GM21381 (cell line): ENCODE results near the gene ZNF398.
"Not testable (repeated sequence)": the region's sequence is repeated elsewhere in the genome, so short reads cannot be mapped to it uniquely, and the experiment has no call there.

Source experiments
- ATAC-seq: cut with Tn5 transposase; IDR thresholded peaks from one replicate; pipeline ENCODE4 v1.9.1; 2021; ENCODE audit warnings: mild to moderate bottlenecking, moderate library complexity; ENCODE audit not compliant: unreplicated experiment

ZNF398 gene, protein sequence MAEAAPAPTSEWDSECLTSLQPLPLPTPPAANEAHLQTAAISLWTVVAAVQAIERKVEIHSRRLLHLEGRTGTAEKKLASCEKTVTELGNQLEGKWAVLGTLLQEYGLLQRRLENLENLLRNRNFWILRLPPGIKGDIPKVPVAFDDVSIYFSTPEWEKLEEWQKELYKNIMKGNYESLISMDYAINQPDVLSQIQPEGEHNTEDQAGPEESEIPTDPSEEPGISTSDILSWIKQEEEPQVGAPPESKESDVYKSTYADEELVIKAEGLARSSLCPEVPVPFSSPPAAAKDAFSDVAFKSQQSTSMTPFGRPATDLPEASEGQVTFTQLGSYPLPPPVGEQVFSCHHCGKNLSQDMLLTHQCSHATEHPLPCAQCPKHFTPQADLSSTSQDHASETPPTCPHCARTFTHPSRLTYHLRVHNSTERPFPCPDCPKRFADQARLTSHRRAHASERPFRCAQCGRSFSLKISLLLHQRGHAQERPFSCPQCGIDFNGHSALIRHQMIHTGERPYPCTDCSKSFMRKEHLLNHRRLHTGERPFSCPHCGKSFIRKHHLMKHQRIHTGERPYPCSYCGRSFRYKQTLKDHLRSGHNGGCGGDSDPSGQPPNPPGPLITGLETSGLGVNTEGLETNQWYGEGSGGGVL

DNA sequence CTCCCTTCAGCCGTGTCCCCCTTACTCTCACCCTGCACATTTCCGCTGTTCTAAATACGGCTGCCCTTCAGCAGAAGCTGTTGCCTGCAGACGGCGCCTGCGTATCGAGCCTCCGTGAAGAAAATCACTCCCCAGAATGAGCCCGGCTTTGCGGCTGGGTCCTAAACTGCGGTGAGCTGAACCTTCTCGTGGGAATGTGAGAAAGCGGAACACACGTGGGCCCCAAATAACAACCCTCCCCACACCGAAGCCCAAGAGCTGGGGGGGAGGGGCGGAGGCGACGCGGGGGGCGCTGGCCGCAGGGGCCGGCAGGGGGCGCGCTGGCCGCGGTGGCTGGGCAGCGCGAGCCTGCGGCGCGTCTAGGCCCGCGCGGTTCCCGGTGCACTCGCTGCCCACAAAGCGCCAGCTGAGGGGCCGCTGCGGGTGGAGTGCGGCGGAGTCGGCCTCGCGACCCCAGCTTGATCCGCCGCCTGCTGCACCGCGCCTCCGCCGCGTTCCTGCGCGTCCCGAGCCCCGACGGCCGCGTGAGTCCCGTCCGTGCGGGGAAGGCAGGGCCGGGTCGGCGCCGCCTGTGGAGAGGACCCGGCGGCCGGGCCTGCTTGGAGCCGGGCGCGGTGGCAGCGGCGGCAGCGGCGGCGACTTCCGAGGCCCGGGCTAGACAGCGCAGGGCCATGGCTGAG is at the start of gene ZNF398:
Gene ZNF398 (plus strand): TSS at position 382 of the 680 bp plus-strand sequence. CDS start 290 bp downstream, at position 672.
- ATAC-seq = peak; percentile 75

DNA sequence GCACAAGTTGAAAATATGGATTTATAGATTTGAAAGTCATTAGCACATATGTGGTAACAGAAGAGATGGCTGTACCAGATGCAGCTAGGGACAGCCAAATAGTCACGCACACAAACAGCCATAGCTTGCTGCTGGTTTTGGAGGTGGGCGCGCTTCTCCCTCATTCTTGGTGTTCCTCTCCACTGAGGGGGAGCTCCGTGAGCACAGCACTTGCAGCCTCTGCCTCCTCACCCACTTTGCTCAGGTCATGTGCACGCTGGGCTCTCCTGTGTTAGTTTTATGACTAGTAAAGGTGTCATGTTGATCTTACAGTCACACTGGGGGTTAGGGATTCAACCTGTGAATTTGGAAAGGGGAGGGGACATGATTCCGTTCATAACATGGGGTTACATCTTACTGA is 48.2 kb upstream of the ZNF398 start:
- ATAC-seq = no peak

DNA sequence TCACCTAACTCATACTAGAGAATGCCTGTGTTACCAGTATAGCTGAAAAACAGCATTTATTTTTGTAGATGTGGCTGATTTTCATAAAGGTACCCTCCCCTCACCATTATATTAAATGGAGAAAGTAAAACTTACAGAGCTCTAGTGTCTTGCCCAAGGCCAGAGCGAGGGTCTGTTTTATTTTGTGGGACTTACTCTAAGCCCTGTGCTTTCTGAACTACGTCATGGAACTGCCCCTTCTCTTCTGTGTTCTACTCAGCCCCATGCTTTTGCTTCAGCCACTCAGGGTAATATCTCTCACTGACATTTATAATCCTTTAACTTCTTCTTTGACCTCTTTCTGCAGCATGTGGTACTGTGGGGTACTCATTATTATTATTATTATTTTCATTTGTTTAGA is 46.4 kb upstream of the ZNF398 start:
- ATAC-seq = no peak

DNA sequence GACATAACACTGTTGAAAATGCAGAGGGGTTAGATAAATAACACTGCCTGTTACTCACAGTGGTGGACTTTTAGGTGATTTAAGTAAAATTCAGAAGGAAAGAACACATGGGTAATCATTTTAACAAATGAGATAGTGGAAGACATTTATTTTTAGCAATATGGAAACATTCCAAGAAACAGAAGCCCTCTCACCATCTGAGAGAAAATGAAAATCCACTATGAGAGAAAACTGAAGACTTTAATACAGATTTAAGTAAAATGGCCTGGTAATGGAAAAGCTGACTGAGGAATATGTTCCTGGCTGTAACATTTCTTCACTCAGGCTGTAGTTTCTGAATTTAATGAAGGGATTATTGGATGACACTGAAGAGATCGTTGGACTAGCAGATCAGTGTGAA is 44.6 kb upstream of the ZNF398 start:
- no peak for ATAC-seq

DNA sequence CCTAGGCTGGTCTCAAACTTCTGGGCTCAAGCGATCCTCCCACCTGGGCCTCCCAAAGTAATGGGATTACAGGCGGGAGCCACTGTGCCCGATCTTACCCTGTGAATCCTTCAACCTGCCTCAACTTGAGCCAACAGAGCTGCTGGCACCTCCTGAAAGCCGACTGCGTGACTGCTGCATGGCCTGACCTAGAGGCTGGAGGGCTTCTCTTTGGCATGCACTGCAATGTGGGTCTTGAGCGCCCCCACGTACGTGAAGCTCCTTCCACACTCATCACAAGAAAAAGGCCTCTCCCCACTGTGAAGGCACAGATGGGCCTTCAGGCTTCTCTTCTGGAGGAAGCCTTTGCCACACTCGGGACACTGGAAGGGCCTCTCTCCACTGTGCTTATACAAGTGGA is 43.8 kb upstream of the ZNF398 start:
- no peak for ATAC-seq

DNA sequence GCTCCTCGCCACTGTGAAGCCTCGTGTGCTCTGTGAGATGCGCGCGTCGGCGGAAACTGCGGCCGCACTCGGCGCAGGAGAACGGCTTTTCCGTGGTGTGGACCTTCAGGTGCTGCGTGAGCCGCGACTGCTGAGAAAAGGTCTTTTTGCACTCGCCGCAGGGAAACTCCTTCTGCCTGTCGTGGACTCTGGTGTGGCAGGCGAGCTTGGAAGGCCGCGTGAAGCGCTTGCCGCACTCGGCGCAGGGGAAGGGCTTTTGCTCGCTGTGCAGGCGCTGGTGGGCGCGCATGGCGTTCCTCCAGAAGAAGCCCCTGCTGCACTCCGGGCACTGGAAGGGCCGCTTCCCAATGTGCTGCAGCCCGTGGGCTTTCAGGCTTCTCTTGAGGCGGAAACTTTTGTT is 43.0 kb upstream of the ZNF398 start:
- no peak for ATAC-seq

DNA sequence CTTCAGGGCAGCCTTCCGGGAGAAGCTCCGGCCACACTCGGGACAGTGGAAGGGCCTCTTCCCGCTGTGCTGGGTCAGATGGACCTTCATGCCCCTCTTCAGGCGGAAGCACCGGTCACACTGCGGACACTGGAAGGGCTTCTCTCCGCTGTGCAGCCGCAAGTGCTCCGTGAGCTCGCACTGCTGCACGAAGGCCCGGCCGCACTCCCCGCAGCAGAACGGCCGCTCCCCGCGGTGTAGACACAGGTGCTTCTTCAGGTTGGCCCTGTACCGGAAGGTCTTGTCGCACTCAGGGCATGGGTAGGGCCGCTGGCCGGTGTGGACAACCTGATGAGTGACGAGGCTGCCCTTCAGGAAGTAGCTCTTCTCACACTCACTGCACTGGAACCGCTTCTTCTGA is 42.5 kb upstream of the ZNF398 start:
- ATAC-seq = no peak

DNA sequence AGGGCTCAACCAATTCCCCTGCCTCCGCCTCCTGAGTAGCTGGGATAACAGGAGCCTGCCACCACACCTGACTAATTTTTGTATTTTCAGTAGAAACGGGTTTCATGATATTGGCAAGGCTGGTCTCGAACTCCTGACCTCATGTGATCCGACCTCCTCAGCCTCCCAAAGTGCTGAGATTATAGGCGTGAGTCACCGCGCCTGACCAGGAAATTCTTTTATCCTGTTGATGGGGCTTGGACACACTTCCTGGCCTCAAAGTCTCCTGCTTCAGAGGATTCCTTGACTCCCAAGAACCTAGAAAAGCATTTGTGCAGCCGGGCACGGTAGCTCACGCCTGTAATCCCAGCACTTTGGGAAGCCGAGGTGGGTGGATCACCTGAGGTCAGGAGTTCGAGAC is 37.3 kb upstream of the ZNF398 start:
- ATAC-seq = no peak

DNA sequence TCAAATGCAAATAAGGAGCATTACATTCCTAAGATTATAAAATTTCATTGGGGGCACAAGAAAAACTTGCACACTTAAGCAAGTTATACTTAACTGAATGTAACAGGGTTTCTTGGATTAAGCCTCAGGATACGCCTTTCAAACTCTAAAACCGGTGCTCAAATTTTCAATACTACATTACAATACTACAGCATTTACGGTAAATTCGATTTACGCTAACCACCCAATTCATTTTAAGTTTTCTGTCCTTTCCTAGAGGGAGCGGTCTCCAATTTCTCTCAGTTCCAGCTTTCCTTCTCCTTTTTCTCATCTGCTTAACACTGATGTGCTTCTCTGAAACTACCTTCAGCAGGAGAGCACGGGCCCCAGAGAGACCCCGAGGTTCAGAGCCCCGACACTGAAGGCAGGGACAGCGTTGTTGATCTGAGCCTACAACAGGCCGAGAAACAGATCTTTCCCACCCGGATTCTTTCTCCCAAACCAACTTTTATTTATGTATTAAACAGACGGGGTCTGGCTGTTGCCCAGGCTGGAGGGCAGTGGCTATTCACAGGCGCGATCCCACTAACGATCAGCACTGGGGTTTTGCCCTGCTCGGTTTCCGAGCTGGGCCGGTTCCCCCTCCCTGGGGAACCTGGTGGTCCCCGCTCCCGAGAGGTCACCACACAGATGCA is 21.9 kb upstream of the ZNF398 start:
- ATAC-seq = no peak

DNA sequence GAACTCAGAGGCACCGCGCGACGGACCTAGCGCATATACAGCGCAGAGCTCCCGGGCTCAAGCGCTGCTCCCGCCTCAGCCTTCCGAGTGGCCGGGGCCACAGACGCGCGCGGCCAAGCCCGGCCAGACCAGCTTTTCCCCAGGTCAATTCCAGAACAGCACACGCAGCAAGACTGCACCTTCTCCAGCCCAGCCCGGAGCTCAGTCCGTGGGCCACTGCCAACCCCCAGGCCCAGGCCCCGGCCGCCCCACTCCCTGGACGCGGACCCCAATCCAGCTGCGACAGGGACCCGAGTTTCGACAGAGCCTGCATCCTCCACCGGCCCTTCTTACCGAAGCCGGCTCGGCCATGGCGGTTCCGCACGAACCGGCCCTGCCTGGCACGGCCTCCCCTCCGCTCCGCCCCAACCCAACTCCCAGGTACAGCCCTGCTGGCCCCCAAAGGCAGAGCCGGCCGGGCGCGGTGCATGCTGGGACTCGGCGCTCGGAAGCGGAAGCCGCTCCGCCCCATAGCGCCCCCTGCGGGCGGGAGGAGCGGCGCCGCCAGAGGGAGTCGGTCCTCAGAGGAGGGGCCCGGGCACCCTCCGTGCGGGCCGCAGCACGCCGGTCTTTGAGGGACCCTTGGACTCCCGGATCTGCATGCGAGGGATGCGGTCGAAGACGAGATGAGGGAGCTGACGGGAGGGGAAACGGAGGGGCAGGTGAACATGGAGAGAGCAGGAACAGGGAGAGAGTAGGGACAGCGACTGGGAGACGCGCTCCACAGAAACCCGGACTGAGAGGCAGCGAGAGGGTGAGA is 21.2 kb upstream of the ZNF398 start, which contains the start of gene ZNF425:
Gene ZNF425 (minus strand): TSS at position 462 of the 799 bp plus-strand sequence. CDS start 111 bp downstream, at position 351.
- peak; percentile 87 for ATAC-seq

DNA sequence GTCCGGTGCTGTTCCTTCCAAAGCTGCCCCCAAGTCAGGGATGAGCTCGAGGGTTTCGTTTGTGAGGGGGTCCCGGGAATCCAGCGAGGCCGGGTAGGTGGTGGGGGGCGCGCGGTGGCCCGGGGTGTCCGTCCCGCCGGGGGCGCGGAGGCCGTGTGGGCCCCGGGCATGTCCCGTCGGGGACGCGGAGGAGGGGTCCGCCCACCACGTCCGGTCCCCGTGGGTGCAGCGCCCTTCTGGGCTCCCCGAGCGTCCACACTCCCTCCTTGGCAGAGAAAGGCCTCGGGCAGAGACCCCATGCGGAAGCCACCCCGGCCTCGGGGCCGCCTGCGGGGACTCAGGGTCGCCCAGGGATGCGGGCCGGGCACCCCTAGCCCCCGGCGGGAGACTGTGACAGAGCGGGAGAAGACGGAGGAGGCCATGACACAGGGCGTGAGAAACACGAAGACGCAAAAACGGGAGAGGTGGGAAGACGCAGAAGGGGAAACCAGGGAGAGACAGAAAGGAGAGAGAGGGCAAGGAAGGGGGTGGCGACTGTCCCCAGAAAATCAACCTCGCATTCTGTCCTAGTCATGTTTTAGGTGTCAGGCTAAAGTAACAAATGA is 20.5 kb upstream of the ZNF398 start:
- ATAC-seq = peak; percentile 40

DNA sequence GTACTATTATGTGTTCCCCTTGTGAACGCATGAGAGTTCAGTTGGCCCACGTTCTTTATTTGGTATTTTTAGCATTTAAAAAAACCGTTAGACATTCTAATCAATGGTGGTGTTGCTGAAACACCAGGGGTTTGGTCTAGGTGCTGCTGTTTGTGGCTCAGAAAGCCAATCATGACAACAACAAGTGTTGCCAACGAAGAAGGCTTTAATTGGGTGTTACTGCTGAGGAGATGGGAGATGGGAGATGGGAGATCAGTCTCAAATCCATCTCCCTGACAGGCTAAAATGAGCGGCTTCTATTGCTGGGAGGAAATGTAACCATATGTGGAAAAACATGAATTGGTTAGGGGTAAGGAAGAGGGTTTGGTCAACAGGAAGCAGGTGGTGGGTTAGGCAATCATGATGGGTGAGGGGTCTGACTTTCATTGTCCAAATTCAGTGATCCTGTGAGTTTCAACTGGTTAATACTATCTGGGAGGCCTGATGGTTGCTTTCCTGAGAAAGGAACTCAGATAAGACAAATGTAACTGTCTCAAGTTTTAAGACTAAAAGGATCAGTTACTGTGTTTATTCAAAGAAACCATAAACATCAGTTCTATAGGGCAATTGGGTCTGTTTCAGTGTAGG is 16.6 kb upstream of the ZNF398 start:
- no peak for ATAC-seq

DNA sequence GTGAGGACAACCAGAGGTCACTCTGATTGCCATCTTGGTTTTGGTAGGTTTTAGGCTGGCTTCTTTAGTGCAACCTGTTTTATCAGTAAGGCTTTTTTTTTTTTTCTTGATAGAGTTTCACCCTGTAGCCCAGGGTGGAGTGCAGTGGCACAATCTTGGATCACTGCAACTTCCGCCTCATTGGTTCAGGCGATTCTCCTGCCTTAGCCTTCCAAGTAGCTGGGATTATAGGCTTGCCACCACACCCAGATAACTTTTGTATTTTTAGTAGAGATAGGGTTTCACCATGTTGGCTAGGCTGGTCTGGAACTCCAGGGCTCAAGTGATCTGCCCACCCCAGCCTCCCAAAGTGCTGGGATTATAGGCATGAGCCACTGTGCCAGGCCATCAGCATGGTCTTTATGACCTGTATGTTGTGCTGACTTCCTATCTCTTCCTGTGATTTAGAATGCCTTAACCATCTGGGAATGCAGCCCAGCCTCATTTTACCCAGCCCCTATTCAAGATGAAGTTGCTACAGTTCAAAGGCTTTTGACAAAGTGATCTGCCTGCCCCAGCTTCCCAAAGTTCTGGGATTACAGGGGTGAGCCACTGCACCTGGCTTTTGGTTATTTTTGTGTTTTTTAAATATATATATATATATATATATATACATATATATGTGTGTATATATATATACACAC is 14.1 kb upstream of the ZNF398 start:
- no peak for ATAC-seq

DNA sequence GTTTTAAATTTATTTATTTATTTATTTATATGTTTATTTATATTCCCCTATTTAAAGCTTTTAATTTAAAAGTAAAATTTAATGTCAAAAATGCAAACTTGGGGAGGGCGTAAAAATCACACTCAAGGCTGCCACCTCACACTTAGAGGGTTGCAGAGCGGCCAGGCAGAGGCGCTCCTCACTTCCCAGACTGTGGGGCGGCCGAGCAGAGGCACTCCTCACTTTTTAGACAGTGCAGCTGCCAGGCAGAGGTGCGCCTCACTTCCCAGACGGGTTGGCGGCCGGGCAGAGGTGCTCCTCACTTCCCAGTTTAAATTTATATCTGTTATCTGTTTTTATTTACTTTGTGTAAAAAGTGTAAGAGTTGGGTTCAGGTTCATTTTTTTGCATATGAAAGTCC is 11.1 kb upstream of the ZNF398 start:
- no peak for ATAC-seq

DNA sequence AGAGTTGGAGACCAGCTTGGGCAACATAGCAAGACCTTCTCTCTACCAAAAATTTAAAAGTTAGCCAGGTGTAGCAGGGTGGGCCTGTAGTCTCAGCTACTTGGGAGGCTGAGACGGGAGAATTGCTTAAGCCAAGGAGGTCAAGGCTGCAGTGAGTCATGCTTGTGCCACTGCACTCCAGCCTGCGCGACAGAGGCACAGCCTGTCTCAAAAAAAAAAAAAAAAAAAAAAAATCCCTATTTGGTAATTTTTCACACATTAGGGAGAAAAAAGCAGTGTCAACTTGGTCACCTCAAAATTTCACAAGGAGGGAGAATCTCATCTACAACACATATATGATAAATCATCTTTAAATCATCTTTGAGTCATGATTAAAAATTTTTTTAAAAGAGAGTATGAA is 6.4 kb upstream of the ZNF398 start:
- ATAC-seq = no peak

DNA sequence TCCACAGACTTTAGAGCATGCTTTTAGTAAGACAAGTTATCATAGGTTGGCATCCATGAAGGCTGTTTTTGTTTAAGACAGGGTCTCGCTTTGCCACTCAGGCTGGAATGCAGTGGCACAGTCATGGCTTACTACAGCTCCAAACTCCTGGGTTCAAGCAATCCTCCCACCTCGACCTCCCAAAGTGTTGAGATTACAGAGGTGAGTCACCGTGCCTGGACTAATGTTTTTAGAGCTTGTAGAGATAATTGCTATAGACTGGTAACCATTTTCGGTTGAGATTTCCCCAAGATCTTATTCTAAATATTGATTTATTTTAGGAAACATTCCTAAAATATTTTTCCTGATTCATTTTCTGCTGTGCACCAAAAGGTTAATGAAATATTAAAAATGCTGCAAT is 5.4 kb upstream of the ZNF398 start:
- no peak for ATAC-seq

DNA sequence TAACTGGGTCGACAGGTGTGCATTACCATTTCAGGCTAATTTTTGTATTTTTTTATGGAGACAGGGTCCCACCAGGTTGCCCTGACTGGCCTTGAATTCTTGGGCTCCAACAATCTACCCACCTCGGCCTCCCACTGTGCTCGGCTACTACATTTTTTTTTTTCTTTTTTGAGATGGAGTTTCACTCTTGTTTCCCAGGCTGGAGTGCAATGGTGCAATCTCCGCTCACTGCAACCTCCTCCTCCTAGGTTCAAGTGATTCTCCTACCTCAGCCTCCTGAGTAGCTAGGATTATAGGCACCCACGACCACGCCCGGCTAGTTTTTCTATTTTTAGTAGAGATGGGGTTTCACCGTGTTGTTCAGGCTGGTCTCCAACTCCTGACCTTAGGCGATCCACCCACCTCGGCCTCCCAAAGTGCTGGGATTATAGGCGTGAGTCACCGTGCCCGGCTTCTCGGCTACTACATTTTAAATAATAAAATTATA is 2.8 kb upstream of the ZNF398 start:
- ATAC-seq = not testable (repeated sequence)

DNA sequence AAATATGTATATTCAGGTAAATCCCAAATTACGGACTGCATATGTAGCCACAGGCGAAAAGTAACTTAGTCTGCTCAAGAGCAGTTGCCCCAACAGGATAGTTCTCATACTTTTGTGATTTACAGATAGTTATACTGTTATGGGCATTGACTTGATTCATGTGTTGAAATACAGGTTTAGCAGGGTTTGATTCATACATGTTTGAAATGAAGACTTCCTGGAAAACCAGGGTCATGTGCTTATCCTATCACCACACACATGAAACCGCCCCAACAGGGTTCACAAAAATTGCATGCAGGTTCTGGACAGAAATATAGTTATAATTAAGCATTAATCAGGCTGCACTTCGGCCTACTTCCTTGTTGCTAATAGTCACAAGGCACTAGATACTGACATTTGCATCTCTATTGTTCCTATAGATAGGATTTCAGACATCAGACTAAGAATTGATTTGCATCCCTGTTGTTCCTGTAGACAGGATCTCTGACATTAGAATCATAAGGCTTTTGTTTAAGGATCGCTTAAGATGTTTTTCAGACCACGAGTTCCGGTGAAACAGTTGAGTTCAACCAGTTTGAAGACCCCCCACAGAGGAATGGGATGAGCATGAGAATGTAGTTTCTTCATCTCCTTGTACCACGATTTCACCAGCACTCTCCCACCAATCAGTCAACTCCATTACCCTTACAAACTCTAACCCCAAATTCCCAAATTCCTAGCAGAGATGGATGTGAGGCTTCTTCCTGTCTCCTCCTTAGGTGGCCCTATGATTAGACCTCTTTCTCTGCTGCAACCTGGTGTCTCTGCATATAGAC is 2.0 kb upstream of the ZNF398 start:
- no peak for ATAC-seq
